GM21619 (cell line): ENCODE data around the gene THAP3.

Source experiments
- ATAC-seq: cut with Tn5 transposase; IDR thresholded peaks from one replicate; pipeline ENCODE4 v1.9.1; 2021; ENCODE audit not compliant: unreplicated experiment

Gene THAP3, protein sequence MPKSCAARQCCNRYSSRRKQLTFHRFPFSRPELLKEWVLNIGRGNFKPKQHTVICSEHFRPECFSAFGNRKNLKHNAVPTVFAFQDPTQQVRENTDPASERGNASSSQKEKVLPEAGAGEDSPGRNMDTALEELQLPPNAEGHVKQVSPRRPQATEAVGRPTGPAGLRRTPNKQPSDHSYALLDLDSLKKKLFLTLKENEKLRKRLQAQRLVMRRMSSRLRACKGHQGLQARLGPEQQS

DNA sequence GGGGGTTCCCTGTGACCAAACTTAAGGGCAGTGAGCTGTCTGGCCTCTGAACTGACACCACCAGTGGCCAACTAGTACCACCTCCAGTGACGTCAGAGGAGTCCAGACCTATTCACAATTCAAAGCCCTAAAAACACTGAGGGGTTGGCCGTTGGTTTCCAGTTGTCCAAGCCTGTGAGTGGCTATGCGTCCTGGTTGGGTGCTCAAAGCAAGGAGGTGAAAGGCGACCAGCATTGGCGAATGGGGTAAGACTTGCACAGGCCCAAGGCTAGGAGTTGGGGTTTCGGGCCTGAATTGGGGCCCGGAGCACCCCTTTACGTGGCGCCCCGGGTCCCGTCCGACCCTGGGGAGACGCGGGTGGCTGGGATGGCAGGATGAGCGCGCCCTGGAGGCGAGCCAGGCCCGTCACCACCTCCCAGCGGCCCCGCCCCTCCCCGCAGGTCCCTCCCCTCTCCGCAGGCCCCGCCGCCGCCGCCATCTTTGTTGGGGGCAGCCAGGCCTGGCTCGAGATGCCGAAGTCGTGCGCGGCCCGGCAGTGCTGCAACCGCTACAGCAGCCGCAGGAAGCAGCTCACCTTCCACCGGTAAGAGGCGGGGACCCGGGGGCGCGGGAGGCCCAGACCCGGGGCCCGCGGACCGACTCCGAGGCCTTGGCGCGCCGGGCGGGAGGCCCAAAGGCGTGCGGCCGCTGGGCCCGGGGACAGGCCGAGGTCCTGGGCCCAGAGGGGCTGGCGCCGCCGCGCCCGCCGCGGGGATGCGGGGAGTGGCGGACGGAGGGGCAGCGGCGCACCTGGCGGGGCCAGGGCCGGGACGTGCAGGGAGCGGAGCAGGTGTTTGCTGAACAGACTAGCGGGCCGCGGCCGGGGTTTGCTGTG is at the start of gene THAP3:
TSS of gene THAP3 (plus strand) at position 159 of the 874 bp plus-strand sequence. CDS start at position 510, 351 bp downstream.
- ATAC-seq = peak; percentile 80

DNA sequence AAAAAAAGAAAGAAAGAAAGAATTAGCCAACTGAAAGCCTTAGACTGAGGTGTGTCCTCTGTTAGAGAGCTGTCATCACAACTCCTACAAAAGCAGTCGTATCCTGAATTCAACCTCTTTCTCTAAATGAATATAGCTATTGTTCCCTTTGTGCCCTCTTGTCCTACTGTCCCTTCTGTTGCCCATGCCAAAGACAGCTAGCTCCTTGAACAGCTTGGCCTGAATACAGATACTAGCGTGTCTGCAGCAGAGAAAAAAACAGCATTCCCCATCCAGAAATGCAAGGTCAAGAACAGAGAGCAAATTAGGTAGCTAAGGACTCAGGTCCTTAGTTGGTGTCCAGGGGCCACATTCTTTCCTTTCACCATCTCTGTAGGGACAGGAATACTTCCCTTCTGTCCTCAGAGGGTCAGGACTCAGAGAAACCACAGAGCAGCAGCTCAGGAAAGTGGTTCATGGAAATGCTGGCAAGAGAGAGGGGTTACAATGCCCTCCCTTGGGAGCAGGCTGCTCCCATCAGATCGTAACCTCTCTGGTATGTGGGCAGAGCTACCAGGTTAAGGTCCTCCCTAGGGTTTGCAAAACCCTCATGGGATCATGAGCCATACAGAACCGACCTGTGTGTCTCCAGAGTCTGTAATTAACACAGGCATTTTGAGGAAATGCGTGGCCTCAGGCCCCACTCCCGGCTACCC is 46.7 kb upstream of the THAP3 start:
- no peak for ATAC-seq

DNA sequence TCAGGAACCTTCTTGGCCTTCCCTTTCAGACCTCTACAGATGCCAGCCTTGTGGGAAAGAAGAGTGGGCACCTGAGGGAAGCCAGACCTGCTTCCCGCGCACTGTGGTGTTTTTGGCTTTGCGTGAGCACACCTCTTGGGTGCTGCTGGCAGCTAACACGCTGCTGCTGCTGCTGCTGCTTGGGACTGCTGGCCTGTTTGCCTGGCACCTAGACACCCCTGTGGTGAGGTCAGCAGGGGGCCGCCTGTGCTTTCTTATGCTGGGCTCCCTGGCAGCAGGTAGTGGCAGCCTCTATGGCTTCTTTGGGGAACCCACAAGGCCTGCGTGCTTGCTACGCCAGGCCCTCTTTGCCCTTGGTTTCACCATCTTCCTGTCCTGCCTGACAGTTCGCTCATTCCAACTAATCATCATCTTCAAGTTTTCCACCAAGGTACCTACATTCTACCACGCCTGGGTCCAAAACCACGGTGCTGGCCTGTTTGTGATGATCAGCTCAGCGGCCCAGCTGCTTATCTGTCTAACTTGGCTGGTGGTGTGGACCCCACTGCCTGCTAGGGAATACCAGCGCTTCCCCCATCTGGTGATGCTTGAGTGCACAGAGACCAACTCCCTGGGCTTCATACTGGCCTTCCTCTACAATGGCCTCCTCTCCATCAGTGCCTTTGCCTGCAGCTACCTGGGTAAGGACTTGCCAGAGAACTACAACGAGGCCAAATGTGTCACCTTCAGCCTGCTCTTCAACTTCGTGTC is 45.9 kb upstream of the THAP3 start:
- no peak for ATAC-seq

DNA sequence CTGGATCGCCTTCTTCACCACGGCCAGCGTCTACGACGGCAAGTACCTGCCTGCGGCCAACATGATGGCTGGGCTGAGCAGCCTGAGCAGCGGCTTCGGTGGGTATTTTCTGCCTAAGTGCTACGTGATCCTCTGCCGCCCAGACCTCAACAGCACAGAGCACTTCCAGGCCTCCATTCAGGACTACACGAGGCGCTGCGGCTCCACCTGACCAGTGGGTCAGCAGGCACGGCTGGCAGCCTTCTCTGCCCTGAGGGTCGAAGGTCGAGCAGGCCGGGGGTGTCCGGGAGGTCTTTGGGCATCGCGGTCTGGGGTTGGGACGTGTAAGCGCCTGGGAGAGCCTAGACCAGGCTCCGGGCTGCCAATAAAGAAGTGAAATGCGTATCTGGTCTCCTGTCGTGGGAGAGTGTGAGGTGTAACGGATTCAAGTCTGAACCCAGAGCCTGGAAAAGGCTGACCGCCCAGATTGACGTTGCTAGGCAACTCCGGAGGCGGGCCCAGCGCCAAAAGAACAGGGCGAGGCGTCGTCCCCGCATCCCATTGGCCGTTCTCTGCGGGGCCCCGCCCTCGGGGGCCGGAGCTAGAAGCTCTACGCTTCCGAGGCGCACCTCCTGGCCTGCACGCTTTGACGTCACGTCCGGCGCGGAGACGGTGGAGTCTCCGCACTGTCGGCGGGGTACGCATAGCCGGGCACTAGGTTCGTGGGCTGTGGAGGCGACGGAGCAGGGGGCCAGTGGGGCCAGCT is 45.1 kb upstream of the THAP3 start, which contains the start of gene ZBTB48:
TSS of gene ZBTB48 (plus strand) at position 621 of the 745 bp plus-strand sequence. CDS start 616 bp downstream, outside the sequence.
- peak; percentile 92 for ATAC-seq

DNA sequence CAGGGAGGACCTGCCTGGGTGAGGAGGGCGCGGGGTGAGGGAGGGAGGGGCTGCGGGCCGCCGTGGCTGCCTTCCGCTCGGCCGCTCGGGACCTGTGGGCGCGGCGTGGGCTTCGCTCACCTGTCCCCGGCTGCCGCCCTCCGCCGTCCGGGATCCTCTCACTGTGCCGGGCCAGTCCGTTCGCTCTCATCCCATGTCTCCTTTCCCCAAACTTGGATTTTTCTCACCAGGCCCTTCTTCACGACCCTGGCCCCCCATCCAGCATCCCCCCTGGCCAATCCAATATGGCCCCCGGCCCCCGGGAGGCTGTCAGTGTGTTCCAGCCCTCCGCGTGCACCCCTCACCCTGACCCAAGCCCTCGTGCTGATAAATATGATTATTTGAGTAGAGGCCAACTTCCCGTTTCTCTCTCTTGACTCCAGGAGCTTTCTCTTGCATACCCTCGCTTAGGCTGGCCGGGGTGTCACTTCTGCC is 44.5 kb upstream of the THAP3 start:
- ATAC-seq = no peak

DNA sequence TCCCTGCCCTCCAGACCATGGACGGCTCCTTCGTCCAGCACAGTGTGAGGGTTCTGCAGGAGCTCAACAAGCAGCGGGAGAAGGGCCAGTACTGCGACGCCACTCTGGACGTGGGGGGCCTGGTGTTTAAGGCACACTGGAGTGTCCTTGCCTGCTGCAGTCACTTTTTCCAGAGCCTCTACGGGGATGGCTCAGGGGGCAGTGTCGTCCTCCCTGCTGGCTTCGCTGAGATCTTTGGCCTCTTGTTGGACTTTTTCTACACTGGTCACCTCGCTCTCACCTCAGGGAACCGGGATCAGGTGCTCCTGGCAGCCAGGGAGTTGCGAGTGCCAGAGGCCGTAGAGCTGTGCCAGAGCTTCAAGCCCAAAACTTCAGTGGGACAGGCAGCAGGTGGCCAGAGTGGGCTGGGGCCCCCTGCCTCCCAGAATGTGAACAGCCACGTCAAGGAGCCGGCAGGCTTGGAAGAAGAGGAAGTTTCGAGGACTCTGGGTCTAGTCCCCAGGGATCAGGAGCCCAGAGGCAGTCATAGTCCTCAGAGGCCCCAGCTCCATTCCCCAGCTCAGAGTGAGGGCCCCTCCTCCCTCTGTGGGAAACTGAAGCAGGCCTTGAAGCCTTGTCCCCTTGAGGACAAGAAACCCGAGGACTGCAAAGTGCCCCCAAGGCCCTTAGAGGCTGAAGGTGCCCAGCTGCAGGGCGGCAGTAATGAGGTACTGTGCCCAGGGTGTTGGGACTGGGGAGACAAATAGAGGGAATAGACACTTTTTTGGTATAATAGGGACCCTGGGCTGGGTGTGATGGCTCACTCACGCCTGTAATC is 43.9 kb upstream of the THAP3 start:
- no peak for ATAC-seq

DNA sequence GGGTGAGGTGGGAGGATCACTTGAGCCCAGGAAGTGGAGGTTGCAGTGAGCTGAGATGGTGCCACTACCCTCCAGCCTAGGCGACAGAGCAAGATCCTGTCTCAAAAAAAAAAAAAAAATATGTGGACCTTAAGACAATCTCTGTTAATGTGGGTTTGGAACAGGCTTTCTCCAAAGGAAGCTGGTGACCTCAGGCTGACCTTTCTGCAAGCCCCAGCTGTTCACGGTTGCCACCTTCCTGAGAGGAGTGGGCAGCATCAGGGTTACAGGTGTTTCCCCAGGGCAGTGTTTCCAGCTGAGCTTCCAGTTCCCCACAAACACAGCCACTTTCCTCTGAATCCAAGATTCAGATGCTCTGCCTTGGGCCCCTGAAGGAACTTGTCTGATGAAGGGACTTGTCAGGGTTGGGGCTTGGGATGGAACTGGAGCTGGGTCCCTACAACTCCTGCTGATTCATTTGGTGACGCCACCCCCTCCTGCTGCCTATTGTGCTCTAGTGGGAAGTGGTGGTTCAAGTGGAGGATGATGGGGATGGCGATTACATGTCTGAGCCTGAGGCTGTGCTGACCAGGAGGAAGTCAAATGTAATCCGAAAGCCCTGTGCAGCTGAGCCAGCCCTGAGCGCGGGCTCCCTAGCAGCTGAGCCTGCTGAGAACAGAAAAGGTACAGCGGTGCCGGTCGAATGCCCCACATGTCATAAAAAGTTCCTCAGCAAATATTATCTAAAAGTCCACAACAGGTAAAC is 42.9 kb upstream of the THAP3 start:
- ATAC-seq = no peak

DNA sequence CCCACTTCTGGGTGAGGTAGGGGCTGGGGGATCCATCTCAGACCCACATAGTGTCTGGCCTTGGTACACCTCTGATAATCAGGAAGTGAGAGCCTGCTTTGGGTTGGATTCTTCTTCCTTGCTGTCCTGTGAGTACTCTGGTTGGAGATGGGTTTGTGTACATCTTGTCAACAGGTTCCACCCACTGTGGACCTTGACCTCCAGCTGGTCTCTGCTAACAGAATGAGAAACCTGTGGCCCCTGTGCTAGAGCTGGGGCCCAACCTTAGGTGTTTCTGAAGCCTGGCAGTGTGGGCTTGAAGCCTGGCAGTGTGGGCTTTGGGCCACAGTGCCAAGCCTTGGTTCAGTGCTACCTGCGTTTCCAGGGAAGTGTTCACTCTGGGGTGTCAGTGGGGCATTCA is 42.3 kb upstream of the THAP3 start:
- no peak for ATAC-seq

DNA sequence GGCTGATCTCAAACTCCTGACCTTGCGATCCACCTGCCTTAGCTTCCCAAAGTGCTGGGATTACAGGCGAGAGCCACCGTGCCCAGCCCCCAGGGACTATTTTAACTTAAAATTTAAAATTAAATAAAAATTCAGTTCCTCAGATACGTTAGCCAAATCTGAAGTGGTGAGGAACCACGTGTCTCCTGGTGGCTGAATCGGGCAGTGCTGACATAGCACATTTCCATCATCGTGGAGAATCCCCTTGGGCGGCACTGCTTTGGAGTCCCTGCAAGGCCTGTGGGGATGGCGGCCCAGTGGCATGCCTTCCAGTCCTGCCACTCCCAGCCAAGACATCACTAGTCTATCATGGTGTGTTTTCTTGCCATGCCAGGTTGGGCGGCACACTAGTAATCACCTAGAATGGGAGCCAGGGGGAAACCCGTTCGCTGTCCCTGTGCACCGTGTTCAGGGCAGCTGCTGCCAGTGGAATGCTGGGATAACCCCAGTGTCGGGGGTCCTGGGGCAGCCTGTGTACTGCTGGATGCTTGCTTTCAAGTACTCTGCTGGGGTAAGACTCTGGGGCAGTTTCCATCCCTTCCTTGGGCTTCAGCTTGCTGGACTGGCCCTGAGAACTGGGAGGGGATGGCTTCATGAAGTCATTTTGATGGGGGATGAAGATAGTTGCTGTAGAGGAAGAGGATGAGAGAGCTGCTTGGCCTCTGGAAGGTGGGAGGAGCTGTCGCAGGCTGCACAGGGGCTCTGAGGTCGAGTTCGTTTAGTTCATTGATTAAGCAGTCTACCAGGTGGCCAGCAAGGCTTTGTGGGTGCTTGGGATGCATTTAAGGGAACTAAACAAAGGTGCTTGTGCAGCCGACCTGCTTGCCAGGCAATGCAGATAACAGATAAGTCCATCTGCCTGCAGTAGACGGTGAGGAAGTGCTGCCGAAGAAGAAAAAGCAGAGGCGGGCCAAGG is 40.3 kb upstream of the THAP3 start:
- no peak for ATAC-seq

DNA sequence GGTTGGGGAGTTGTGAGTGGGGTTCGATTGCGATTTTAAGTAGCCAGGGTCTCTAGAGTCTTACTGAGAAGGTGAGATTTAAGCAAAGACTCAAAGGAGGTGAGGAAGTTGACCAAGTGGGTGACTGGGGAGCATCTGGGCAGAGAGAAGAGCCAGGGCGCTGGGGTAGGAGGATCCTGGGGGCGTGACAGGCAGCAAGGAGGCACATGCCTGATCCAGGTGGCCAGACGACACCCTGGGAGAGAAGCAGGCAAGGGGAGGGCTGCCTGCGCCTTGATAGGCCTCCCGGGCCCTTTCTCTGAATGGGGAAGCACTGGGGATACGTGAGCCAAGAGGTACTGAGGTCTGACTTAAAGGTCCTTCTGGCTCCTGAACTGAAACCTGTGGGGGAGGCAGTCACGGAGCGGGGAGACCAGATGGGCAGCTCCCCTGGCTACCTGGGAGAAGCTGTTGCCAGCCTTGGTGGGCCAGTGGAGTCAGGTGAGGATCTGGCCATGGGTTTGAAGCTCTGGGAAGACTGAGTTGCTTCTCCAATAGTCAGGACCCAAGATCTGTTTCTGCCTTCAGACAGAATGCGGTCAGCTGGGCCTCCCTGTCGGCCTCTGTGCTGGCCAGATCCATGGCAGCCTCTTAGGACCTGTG is 39.5 kb upstream of the THAP3 start:
- no peak for ATAC-seq

DNA sequence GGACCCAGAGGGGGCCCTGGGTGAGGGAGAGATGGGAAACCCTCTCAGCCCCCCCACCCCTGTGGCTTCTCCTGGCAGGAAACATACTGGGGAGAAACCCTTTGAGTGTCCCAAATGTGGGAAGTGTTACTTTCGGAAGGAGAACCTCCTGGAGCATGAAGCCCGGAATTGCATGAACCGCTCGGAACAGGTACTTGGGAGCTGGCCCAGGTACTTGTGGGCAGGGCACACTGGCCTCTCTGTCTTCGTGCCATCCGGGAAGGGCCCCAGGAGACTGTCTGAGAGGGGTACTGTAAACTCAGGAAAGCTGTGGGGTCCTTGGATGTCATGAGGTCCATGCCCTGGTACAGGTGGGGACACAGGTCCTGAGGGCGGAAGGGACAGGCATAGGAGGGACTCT is 38.8 kb upstream of the THAP3 start:
- ATAC-seq = no peak

DNA sequence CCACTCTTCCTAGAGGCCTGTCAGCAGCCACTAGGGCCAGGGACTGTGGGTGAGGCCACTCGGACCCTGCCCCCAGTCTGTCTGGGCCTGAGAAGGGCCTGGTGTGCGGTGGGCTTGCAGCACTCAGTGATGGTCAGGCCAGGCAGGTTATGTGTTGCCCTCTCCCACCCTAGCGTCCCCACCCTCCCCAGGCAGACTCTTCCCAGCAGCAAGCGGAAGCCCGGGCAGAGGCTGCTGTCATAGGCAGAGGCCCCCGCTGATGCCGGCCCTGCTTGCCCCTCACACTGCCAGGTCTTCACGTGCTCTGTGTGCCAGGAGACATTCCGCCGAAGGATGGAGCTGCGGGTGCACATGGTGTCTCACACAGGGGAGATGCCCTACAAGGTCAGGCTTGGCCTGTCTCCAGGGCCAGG is 38.3 kb upstream of the THAP3 start:
- no peak for ATAC-seq

DNA sequence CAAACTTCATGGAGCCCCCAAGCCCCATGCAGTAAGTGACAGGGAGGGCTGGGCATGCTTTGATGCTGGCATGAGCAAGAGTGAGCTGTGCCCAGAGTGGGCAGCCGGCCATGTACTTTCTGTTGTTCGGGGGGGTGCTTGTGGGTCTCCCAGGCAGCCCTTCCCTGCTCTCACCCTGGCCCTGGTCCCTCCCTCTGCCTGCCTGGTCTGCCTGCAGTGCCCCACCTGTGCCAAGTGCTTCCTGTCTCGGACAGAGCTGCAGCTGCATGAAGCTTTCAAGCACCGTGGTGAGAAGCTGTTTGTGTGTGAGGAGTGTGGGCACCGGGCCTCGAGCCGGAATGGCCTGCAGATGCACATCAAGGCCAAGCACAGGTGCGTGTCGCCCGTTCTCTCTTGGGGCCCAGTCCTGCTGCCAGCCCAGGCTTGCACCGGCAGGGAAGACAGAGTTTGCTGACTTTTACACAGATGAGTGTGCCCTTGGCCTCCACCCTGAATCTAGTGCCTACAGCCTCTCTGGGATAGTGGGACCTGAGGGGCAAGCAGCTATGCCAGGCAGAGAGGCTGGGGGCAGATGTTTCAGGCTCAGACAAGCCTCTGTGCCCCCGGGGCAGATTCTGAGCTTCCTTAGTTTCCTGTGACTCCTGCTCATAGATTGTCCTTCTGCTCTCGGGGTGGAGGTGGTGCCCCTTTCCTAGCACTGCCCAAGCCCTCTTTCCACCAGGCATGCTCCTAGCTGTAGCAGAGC is 37.2 kb upstream of the THAP3 start:
- ATAC-seq = no peak

DNA sequence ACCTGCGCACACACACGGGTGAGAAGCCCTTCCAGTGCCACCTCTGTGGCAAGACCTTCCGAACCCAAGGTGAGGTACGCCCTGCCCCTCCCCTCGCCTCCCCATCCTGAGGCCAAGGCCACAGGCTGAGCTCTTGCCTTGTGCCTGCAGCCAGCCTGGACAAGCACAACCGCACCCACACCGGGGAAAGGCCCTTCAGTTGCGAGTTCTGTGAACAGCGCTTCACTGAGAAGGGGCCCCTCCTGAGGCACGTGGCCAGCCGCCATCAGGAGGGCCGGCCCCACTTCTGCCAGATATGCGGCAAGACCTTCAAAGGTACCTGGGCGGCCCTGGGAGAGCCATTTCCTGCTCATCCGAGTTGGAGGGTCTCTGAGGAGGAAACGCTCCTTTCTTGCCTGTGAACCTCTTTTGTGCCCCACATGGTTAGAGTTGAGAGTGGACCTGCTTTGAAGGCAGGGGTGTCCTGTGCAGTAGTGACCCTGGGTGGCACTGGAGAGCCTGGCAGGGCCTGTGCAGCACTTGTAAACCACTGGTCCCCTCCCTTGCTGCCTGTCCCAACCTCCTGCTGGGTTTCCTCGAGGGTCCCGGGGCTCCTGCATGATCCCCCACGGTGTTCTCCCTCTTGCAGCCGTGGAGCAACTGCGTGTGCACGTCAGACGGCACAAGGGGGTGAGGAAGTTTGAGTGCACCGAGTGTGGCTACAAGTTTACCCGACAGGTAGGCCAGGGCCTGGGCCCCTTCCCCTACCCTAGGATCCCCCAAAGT is 36.4 kb upstream of the THAP3 start:
- no peak for ATAC-seq

DNA sequence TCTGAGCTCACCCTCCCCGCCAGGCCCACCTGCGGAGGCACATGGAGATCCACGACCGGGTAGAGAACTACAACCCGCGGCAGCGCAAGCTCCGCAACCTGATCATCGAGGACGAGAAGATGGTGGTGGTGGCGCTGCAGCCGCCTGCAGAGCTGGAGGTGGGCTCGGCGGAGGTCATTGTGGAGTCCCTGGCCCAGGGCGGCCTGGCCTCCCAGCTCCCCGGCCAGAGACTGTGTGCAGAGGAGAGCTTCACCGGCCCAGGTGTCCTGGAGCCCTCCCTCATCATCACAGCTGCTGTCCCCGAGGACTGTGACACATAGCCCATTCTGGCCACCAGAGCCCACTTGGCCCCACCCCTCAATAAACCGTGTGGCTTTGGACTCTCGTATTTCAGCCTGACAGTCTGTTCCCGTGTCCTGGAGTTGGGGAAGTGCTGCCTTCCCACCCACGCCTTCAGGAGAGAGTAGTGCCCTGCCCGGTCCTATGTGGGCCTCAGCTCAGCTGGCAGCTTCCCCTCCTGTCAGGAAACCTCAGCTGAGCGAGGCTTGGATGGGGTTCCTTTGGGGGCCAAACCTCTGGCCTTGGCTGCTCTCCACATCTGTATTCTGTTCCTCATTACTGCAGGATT is 35.7 kb upstream of the THAP3 start:
- no peak for ATAC-seq
